Measurements from ENCODE around the gene TRIM71.
"Not testable (repeated sequence)": the region's sequence is repeated elsewhere in the genome, so short reads cannot be mapped to it uniquely, and the experiment has no call there.

TRIM71 gene

DNA sequence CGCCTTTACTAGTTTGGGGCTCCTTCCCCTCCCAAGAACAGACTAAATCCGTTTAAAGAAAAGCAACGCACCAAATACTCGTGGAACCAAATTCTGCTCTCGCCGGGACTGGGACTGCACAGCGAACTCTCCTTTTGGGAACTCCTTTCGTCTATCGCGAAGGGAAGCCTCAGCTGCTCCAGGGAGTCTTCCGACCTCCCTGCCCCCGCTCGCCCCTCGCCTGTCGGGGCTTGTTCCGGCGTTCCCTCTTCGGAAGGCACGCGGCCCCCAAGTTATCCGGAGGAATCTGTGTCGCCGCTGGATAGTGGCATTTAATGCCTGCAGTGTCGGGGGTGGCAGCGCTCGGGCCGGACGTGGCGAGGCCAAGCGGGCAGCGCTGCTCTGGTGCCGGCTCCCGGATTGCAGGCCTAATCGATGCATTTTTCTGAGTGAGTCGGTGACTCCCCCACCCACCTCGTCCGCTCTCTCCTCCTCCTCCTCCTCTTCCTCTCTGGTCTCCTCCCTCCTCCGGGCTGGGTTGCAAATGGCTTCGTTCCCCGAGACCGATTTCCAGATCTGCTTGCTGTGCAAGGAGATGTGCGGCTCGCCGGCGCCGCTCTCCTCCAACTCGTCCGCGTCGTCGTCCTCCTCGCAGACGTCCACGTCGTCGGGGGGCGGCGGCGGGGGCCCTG is at the start of gene TRIM71:
Gene TRIM71, plus strand, starts transcription at position 440 of the 671 bp plus-strand sequence. Its CDS starts 84 bp downstream, at position 524.
- DNase-seq: no peak

DNA sequence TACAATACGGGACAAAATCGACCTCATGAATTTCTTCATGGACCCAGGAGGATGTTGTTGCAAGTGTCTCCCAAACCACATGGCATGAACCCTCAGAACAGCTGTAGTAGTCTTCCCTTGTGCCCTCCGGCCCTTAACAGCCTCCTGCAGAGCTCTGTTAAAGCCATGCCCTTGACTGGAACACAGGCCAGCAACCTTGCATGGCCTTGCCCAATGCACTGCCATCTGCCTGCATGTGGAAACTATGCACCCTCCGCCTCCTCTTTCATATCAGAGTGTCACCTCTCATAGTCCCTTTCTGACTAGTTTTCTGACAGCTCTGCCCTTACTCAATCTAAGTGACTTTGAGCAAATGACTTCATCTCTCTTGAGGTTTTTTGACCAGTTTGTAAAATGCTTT is 39.4 kb upstream of the TRIM71 start:
- no peak for DNase-seq

DNA sequence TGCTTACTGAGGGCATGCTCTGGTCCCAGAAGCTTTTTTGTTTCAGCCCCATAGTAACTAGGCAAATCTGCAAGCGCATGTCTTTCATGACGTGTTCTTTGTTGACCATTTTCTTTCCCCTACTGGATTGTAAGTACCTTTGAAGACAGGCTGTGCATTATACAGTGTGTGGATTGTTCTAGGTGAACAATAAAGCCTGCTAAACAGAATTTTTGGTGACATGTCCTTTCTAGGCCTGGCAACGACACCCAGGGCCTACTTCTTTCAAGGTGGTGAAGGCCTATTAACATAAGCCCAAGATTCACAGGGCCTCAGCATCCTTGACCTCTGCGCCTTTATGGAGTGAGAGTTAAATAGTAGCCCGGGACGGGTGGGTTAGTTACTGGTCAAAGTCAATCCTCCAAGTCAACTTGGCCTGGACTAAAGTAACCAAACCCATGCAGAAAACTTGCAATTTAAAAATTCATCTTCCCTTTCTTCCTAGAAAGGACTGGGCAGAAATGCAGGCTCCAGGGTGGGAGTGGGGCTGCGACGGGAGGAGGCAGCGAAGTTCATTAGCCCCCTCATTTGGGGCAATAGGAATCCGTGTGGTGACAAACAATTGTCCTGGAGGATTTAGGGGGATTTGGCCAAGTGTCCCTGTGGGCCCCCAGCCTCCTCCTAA is 37.6 kb upstream of the TRIM71 start:
- DNase-seq: no peak

DNA sequence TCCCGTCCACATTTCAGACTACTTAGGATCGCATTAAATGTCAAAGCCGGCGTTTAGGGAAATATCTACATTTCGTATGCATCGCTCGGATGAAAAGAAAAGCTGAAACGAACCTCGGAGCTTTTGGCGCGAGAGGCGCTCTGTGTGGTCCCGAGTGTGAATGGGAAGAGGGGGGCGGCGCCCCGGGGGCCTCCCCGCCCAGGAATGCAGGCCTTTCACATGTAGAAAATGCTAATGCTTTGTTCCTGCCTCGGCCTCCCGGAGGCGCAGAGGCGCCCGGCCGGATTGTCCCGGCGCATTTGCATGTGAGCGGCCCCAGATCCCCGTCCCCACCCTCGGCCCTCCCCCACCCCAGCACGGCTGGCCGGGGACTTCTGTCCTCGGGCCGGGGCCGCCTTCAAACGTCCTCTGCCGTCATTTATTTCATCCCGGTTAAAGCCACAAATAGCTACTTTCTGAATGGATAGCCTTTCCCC is 37.0 kb upstream of the TRIM71 start:
- DNase-seq: no peak

- DNase-seq: peak; percentile 28
These were observed 36.4 kb upstream of the TRIM71 start for GRCh38 chr3:32781211-32781968.

- not testable (repeated sequence) for DNase-seq
These were observed 35.9 kb upstream of the TRIM71 start for GRCh38 chr3:32781969-32782270.

GRCh38 chr3:32782407-32782806 is 35.4 kb upstream of the TRIM71 start:
- DNase-seq: no peak

DNA sequence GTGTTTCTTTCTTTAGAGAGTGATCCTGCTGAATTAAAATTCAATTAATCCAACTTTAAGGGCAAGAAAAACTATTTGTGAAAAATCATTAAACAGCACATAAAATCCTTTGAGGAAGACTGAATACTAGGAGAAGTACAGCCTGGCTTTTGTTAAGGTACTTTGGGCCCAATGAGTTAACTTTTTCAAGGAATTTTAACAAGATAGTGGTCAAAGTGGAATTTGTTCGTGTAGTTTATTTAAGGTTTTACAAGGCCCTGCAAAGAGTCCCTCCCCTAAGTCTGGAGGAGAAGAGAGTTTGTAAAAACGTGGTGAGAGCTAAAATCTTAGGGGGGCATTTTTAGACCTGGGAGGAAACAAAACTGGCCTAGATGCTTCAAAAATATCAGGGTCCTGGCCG is 26.0 kb upstream of the TRIM71 start:
- no peak for DNase-seq

- no peak for DNase-seq
These were observed 23.1 kb upstream of the TRIM71 start for GRCh38 chr3:32794487-32795308.

GRCh38 chr3:32796384-32796950 is 21.3 kb upstream of the TRIM71 start:
- not testable (repeated sequence) for DNase-seq

- no peak for DNase-seq
These were observed 20.0 kb upstream of the TRIM71 start for GRCh38 chr3:32797776-32798175.

DNA sequence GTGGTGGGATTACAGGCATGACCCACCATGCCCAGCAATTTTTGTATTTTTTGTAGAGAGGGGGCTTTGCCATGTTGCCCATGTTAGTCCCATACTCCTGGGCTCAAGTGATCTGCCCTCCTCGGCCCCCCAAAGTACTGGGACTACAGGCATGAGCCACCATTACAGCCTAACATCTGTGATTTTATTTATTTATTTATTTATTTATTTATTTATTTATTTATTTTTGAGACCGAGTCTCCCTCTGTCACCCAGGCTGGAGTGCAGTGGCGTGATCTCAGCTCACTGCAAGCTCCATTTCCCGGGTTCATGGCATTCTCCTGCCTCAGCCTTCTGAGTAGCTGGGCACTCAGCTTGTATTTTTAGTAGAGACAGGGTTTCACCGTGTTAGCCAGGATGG is 16.4 kb upstream of the TRIM71 start:
- not testable (repeated sequence) for DNase-seq

GRCh38 chr3:32813180-32813579 is 4.6 kb upstream of the TRIM71 start:
- DNase-seq: no peak

DNA sequence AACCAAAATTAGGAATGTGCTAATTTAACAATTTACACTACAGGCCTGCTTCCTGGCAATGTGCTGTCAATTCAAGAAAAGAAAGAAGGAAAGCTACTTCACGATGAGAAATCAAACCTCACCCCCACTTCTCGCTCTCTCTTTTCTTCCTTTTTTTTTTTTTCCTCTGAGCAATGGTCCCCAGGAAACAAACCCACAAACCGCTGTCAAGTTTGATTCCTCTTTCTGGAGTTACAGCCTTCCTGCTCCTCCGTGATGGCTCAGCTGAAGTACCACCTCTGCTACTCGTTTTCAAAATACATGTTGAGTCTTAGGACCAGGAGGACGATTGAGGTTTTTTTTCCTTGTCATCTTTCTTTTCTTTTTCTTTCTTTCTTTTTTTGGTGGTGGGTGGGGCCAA is 3.4 kb upstream of the TRIM71 start:
- DNase-seq: no peak

DNA sequence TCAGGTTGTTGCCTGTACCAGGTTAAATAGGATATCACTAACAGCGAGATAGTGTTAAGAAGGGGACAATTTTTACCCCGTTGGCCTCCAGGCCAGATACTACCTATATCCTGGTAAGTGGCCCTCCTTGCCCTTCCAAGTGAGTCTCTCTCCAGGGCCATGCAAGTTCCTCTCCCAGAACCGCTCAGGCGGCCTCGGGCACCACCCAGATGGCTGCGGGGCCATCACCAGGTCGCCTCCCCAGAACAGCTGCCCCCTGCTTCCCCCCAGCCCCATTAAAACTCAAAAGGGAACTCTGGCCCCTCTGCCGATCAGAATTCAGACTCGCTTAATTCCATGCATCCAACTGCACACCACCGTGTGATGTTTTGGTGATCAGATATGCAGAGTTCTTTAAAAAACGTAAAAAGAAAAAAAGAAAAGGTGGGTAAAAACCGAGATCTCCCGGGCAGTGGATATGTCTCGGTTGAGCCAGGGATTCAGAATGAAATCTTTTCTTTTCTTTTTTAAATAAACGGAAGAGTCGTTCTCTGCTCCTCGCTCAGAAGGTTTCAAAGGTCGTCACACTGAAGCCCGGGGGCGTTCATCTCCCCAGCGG is 1.9 kb upstream of the TRIM71 start:
- DNase-seq: no peak

DNA sequence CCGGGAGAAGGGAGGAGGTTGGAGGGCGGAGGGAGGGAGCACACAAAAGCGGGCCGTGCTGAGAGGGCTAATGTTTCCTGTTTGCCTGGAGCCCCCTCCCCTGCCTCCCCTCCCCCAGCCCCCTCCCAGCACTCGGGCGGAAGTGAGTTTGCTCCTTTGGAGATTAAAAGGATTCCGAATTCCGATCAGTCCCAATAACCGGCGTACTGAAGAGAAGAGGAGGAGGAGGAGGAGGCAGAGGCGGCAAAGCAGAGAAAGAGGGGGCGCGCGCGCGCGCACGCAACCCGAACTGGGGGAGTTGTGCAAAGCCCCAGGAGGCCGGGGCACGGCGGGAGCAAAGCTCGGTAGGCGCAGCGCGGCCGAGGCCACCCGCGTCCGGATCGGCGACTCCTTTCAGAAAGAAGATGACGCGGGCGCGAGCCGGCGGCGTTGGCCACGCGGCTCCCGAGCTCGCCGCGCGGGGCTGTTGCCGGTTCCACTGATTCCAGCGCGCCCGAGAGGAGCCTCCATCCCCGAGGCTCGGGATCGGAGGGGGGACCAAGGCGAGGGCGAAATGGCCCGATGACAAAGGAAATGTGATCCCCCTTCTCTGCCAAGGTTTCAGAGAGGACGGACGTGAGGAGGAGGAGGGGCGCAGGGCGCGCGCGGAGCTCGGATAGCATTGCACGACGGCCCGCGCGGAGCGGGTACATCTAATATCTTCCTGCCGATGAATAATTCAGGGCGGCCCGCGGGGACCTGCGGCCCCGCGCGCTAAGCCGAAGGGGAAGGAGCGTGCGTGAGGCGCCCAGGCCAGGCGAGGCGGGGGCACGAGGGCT is 1.1 kb upstream of the TRIM71 start:
- DNase-seq: no peak

GRCh38 chr3:32817257-32817557 is 590 bp upstream of the TRIM71 start:
- no peak for DNase-seq

GRCh38 chr3:32818229-32818969 is 602 bp downstream of the TRIM71 start:
- no peak for DNase-seq

- DNase-seq: no peak
These were observed 1.2 kb downstream of the TRIM71 start for GRCh38 chr3:32818970-32819511.

DNA sequence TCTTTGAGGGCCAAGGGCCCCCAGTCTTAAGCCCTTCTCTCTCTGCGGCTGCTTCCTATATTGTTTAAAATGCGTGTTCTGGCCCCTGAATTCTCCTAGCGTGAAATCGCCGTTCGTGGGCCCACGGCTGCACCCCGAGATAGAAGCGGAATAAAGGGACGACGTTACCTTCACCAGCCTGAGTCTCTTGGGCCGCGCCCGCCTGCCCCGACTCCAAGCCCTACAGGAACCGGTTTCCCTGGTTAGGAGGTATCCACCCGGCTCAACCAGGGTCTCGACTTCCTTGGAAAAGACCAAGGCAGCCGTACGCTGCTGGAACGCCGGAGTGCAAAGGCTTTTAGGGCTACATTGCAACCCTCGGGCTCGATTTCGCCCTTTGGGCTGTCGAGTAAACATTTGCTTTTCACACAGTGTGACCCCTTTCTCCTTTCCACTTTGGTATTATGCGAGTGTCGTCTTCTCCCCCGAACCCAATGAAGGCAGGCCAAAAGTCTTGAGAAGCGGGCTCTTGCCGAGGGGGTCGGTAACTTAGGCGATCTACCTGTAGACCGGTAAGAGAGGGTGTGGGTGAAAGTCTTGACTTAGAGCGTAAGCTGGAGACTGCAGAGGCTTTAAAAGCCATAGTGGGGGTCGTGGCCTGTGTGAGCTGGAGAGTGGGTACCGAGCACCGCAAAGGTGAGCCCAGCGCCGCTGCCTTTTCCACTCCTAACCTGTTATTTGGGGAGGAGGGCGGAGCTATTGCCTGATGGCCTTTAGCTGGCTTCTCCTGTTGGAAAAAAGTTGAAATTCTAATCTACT is 2.0 kb downstream of the TRIM71 start:
- no peak for DNase-seq

All from NCI-H2171 (cell line).